Stimulated activated CD4-positive, alpha-beta T cell treated with anti-CD3 and anti-CD28 coated beads, Interleukin-15, amount 100 ng/mL, for 48 hours (primary cell): ENCODE measurements around the gene PRSS58.

Experiments
- DNase-seq, 2 donors: peaks; one replicate each; pipeline ENCODE4 v3.0.0-alpha.2; 2020; ENCODE audit warnings: low read depth in 2 of 2

PRSS58 gene

GRCh38 chr7:142257958-142258357, at the start of gene PRSS58:
Gene PRSS58, minus strand, starts transcription at chr7:142258058. Its CDS starts 351 bp downstream, at chr7:142257707.
- DNase-seq = no peak

GRCh38 chr7:142307246-142307900, 49.5 kb upstream of the PRSS58 start:
- no peak for DNase-seq

GRCh38 chr7:142303650-142304049, 45.8 kb upstream of the PRSS58 start:
- no peak for DNase-seq

GRCh38 chr7:142301923-142302550, 44.2 kb upstream of the PRSS58 start:
- DNase-seq = no peak

GRCh38 chr7:142301299-142301698, 43.4 kb upstream of the PRSS58 start:
- no peak for DNase-seq

GRCh38 chr7:142300689-142301088, 42.8 kb upstream of the PRSS58 start:
- peak; percentile 23 to 41 for DNase-seq

- no peak for DNase-seq
These were observed 41.5 kb upstream of the PRSS58 start for GRCh38 chr7:142299237-142299781.

GRCh38 chr7:142298627-142299026, 40.8 kb upstream of the PRSS58 start:
- no peak for DNase-seq

- DNase-seq = no peak
These were observed 40.2 kb upstream of the PRSS58 start for GRCh38 chr7:142298009-142298408.

GRCh38 chr7:142280263-142280662, 22.4 kb upstream of the PRSS58 start:
- no peak for DNase-seq

GRCh38 chr7:142279601-142280000, 21.7 kb upstream of the PRSS58 start:
- DNase-seq = no peak

- no peak for DNase-seq
These were observed 17.2 kb upstream of the PRSS58 start for GRCh38 chr7:142275028-142275427.

- no peak for DNase-seq
These were observed 15.0 kb upstream of the PRSS58 start for GRCh38 chr7:142272841-142273240.

GRCh38 chr7:142263598-142264380, 5.9 kb upstream of the PRSS58 start:
- no peak for DNase-seq

- DNase-seq = no peak
These were observed 7.2 kb downstream of the PRSS58 start for GRCh38 chr7:142250705-142251104.

- no peak for DNase-seq
These were observed 7.9 kb downstream of the PRSS58 start for GRCh38 chr7:142249918-142250317.

- no peak for DNase-seq
These were observed 9.4 kb downstream of the PRSS58 start for GRCh38 chr7:142248166-142249160.

- no peak for DNase-seq
These were observed 14.0 kb downstream of the PRSS58 start for GRCh38 chr7:142243823-142244222.

GRCh38 chr7:142240546-142240945, 17.3 kb downstream of the PRSS58 start:
- no peak for DNase-seq

GRCh38 chr7:142231716-142232115, 26.1 kb downstream of the PRSS58 start:
- no peak for DNase-seq

- no peak for DNase-seq
These were observed 29.2 kb downstream of the PRSS58 start for GRCh38 chr7:142228537-142229104.
